ENCODE results near the gene ZFR2.

- TF ChIP-seq JUND (IDR thresholded peaks at IDR 0.05; ENCODE audit: low read length) (no peak), GABPA (IDR thresholded peaks at IDR 0.05; ENCODE audit: borderline replicate concordance, insufficient read depth, low read length) (no peak), CTCF (IDR thresholded peaks at IDR 0.05; ENCODE audit: control extremely low read depth in 1 of 3, insufficient read depth in 1 of 3, low read depth in 1 of 3, low read length in 3 of 3) (no peak), TAF1 (IDR thresholded peaks at IDR 0.05; ENCODE audit: low read depth, low read length) (no peak), SP1 (IDR thresholded peaks at IDR 0.05; ENCODE audit: low read depth, low read length) (no peak), EZH2 (IDR thresholded peaks at IDR 0.05; ENCODE audit: low read depth, low read length, severe bottlenecking) (no peak)
Observed at GRCh38 chr19:3873151-3873550, 4.3 kb upstream of the ZFR2 start.

Measured in H1 (cell line).